MM.1S (cell line): ENCODE results near the gene SCARB2.

Experiments
- EZH2 ChIP-seq: fragments of 300-600 bp; sonication (generic); optimal IDR thresholded peaks from 2 replicates; pipeline ENCODE3; 2017; ENCODE audit warnings: low read depth, mild to moderate bottlenecking, antibody characterized with exemption, low read length, mixed read lengths
- TF ChIP-seq, protein P1 (sequence below): fragments of 300-600 bp; sonication (generic); IDR thresholded peaks from 2 replicates; pipeline ENCODE4 v1.5.1; 2016; ENCODE audit warnings: antibody characterized with exemption, low read length, mixed read lengths

DNA sequence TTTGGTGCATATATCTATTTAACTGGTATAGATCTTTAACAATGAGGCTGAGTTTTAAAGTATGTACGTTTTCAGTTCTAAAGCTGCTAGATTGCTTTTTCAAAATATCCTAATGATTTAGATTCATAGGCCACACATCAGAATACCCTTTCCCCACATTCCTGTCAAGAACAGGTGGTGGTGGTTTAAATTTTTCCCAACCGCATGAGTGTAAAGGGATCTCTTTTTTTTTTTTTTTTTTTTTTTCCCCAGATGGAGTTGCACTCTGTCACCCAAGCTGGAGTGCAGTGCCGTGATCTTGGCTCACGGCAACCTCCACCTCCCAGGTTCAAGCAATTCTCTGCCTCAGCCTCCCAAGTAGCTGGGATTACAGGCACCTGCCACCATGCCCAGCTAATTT is 93.4 kb downstream of the SCARB2 start:
- TF ChIP-seq EZH2: no peak
- TF ChIP-seq, protein P1, sequence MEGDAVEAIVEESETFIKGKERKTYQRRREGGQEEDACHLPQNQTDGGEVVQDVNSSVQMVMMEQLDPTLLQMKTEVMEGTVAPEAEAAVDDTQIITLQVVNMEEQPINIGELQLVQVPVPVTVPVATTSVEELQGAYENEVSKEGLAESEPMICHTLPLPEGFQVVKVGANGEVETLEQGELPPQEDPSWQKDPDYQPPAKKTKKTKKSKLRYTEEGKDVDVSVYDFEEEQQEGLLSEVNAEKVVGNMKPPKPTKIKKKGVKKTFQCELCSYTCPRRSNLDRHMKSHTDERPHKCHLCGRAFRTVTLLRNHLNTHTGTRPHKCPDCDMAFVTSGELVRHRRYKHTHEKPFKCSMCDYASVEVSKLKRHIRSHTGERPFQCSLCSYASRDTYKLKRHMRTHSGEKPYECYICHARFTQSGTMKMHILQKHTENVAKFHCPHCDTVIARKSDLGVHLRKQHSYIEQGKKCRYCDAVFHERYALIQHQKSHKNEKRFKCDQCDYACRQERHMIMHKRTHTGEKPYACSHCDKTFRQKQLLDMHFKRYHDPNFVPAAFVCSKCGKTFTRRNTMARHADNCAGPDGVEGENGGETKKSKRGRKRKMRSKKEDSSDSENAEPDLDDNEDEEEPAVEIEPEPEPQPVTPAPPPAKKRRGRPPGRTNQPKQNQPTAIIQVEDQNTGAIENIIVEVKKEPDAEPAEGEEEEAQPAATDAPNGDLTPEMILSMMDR: no peak
